Lower lobe of right lung (tissue), 2 donors: ENCODE data around the gene VPS26B. TPM values are rescaled to one million over a fixed set of nuclear protein-coding genes. Genes with fewer than 3 reads are reported as not detected.
A peak's percentile ranks its signal among the peaks of the same experiment; 100 is the strongest.

Source experiments
- ATAC-seq, 2 donors: fragments of 200-7000 bp; cut with Tn5 transposase; one replicate each; pipeline ENCODE4 v1.9.1; 2020 to 2022; ENCODE audit warnings: mild to moderate bottlenecking in 2 of 2, moderate library complexity in 2 of 2
- DNase-seq: peaks from one replicate; pipeline ENCODE4 v3.0.0-alpha.2; 2020
- H3K27ac ChIP-seq: fragments of 200-600 bp; one replicate; pipeline ENCODE4 v1.8.0; 2022
- H3K27me3 ChIP-seq: fragments of 200-600 bp; one replicate; pipeline ENCODE4 v1.8.0; 2022; ENCODE audit warnings: low read depth
- H3K36me3 ChIP-seq: fragments of 200-600 bp; one replicate; pipeline ENCODE4 v1.8.0; 2022; ENCODE audit warnings: mild to moderate bottlenecking
- H3K4me1 ChIP-seq: fragments of 200-600 bp; one replicate; pipeline ENCODE4 v1.8.0; 2022
- H3K4me3 ChIP-seq: fragments of 200-600 bp; one replicate; pipeline ENCODE4 v1.8.0; 2022; ENCODE audit warnings: mild to moderate bottlenecking
- H3K9me3 ChIP-seq: fragments of 200-600 bp; one replicate; pipeline ENCODE4 v1.8.0; 2022
- CTCF ChIP-seq: fragments of 200-600 bp; IDR thresholded peaks from one replicate; pipeline ENCODE4 v1.8.0; 2022; ENCODE audit warnings: antibody characterized with exemption, mild to moderate bottlenecking
- intact Hi-C: fragments of 100-400 bp; cut with DNase I; formaldehyde crosslinking; loops from one replicate; pipeline ENCODE4 v1.11.0; 2022
- total RNA-seq: library from RNA; stranded (reverse); fragmentation: NEBNext Ultra II Directional; extraction: Animal tissue kit (Norgen Biotek cat#: 25700); gene quantifications from one replicate; pipeline ENCODE4 v1.2.1, GENCODE V29; 2021
- donor health status: DM: no; HTN: yes; CAD: no; lungs with severe emphysema.

VPS26B gene
- total RNA-seq, 1 donor from 2014 or later = 42.7 TPM

GRCh38 chr11:134240592-134240991, 16.1 kb downstream of the VPS26B start:
- no peaks in the 10 kb centered on the region for H3K9me3 ChIP-seq
- intact Hi-C loops = no loop called here
- TF ChIP-seq CTCF = no peak
- H3K27ac ChIP-seq = no peak overlapping the region
- no peak for ATAC-seq
- no peaks in the 10 kb centered on the region for H3K4me1 ChIP-seq
- no peak for DNase-seq
- H3K36me3 ChIP-seq = peaks cover 96% of the 10 kb centered on the region
- no peaks in the 10 kb centered on the region for H3K27me3 ChIP-seq
- no peak overlapping the region for H3K4me3 ChIP-seq

- H3K36me3 ChIP-seq = peaks cover 97% of the 10 kb centered on the region
- intact Hi-C loops = no loop called here
- H3K27ac ChIP-seq = no peak overlapping the region
- H3K27me3 ChIP-seq = no peaks in the 10 kb centered on the region
- H3K4me1 ChIP-seq = no peaks in the 10 kb centered on the region
- DNase-seq = no peak
- no peak overlapping the region for H3K4me3 ChIP-seq
- TF ChIP-seq CTCF = no peak
- H3K9me3 ChIP-seq = no peaks in the 10 kb centered on the region
- no peak for ATAC-seq
Observed at GRCh38 chr11:134242376-134242775, 17.9 kb downstream of the VPS26B start.

DNA sequence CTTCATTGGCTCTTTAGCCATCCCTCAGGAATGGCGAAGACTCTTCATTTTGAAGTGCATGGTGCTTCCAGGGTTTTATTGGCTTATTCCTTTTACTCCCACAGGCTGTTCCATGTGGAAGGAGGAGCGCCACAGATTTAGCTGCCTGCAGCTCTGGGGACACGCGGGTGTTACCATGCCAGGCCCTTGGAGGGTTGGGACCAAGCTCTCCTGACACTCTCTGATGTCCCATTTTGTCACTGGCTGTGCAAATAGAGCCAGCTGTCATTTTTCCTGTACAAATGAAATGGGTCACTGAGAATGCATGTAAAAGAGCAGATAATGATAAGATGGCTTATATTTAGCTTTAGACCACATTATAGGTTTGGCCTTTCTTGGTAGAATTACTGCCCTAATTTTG, 19.4 kb downstream of the VPS26B start:
- DNase-seq (no peak), ATAC-seq (no peak)
- no peak for TF ChIP-seq CTCF
- peaks cover 98% of the 10 kb centered on the region for H3K36me3 ChIP-seq
- H3K27me3 ChIP-seq = no peaks in the 10 kb centered on the region
- H3K27ac ChIP-seq = no peak overlapping the region
- no peaks in the 10 kb centered on the region for H3K4me1 ChIP-seq
- H3K4me3 ChIP-seq = no peak overlapping the region
- intact Hi-C loops = no loop called here
- no peaks in the 10 kb centered on the region for H3K9me3 ChIP-seq

- H3K9me3 ChIP-seq = no peaks in the 10 kb centered on the region
- no peaks in the 10 kb centered on the region for H3K4me1 ChIP-seq
- intact Hi-C loops = no loop called here
- DNase-seq (no peak), ATAC-seq (peak; percentile 9 to 23)
- H3K27me3 ChIP-seq = no peaks in the 10 kb centered on the region
- peaks cover 98% of the 10 kb centered on the region for H3K36me3 ChIP-seq
- H3K27ac ChIP-seq = no peak overlapping the region
- peak; percentile 35 for TF ChIP-seq CTCF
- no peak overlapping the region for H3K4me3 ChIP-seq
Observed at GRCh38 chr11:134244593-134244992, 20.1 kb downstream of the VPS26B start.

- Histone ChIP-seq H3K9me3 (no peaks in the 10 kb centered on the region), H3K27me3 (no peaks in the 10 kb centered on the region), H3K27ac (no peak overlapping the region), H3K4me3 (no peak overlapping the region), H3K4me1 (peaks cover 1% of the 10 kb centered on the region), H3K36me3 (peaks cover 98% of the 10 kb centered on the region)
- DNase-seq = no peak
- intact Hi-C loops = no loop called here
- no peak for ATAC-seq
- no peak for TF ChIP-seq CTCF
Observed at GRCh38 chr11:134245434-134245833, 21.0 kb downstream of the VPS26B start.

GRCh38 chr11:134246100-134246499, 21.6 kb downstream of the VPS26B start:
- H3K4me1 ChIP-seq = peaks cover 8% of the 10 kb centered on the region
- no peak for DNase-seq
- no peak for ATAC-seq
- intact Hi-C loops = no loop called here
- no peak overlapping the region for H3K4me3 ChIP-seq
- no peaks in the 10 kb centered on the region for H3K27me3 ChIP-seq
- H3K27ac ChIP-seq = no peak overlapping the region
- TF ChIP-seq CTCF = no peak
- H3K9me3 ChIP-seq = no peaks in the 10 kb centered on the region
- H3K36me3 ChIP-seq = peaks cover 100% of the 10 kb centered on the region
